K562 (cell line): ENCODE data around the gene CHCHD10. TPM values are rescaled to one million over a fixed set of nuclear protein-coding genes. Genes with fewer than 3 reads are reported as not detected.

Experiments used
- ARID4B ChIP-seq: sonication (generic); formaldehyde crosslinking; IDR thresholded peaks from 2 replicates; pipeline ENCODE4 v1.8.0; 2022; ENCODE audit warnings: mild to moderate bottlenecking, missing genetic modification reagents
- BRF2 ChIP-seq: IDR thresholded peaks from 3 replicates; pipeline ENCODE4 v1.6.1; 2011; ENCODE audit warnings: borderline replicate concordance, mild to moderate bottlenecking; ENCODE audit not compliant: insufficient read length, insufficient read depth
- FOXP1 ChIP-seq: sonication (generic); formaldehyde crosslinking; IDR thresholded peaks from 2 replicates; pipeline ENCODE4 v1.8.0; 2022; ENCODE audit warnings: mild to moderate bottlenecking, missing genetic modification reagents
- GATAD2B ChIP-seq: fragments of 450-650 bp; IDR thresholded peaks from 2 replicates; pipeline ENCODE4 v1.6.1; 2017; ENCODE audit warnings: mild to moderate bottlenecking, borderline replicate concordance
- HMBOX1 ChIP-seq: sonication (generic); IDR thresholded peaks from 2 replicates; pipeline ENCODE4 v1.6.1; 2016
- HOXB6 ChIP-seq: fragments of 250-450 bp; sonication (Bioruptor Pico); IDR thresholded peaks from 2 replicates; pipeline ENCODE4 v1.5.1; 2022; ENCODE audit warnings: mild to moderate bottlenecking, borderline replicate concordance
- MCM2 ChIP-seq: fragments of 450-650 bp; IDR thresholded peaks from 2 replicates; pipeline ENCODE4 v1.6.1; 2017; ENCODE audit warnings: low read depth, mild to moderate bottlenecking
- NFYB ChIP-seq: IDR thresholded peaks from 2 replicates; pipeline ENCODE4 v1.6.1; 2011; ENCODE audit warnings: mild to moderate bottlenecking, moderate library complexity; ENCODE audit not compliant: insufficient read length; ENCODE audit errors: extremely low read depth
- POLR2H ChIP-seq: IDR thresholded peaks from 2 replicates; pipeline ENCODE4 v1.6.1; 2016; ENCODE audit warnings: missing genetic modification characterization, low read depth, mild to moderate bottlenecking, control low read depth, missing compliant biosample characterization, moderate library complexity
- SREBF2 ChIP-seq: sonication (generic); formaldehyde crosslinking; IDR thresholded peaks from 2 replicates; pipeline ENCODE4 v1.4.0; 2020; ENCODE audit warnings: mild to moderate bottlenecking, missing genetic modification reagents
- SRF ChIP-seq, 2 experiments: fragments of 250-450, 450-650 bp in 1 of 2; sonication (Bioruptor Pico) in 1 of 2; sonication (generic) in 1 of 2; formaldehyde crosslinking; IDR thresholded peaks; 2 replicates each; pipeline versions ENCODE4 v1.5.0 to v1.5.1; 2020 to 2022; ENCODE audit warnings: mild to moderate bottlenecking in 1 of 2, missing genetic modification reagents in 1 of 2
- THRAP3 ChIP-seq: fragments of 450-650 bp; IDR thresholded peaks from 2 replicates; pipeline ENCODE4 v1.6.1; 2016; ENCODE audit warnings: mild to moderate bottlenecking, inconsistent platforms, borderline replicate concordance
- TRIM28 ChIP-seq: fragments of 450-650 bp; IDR thresholded peaks from 2 replicates; pipeline ENCODE4 v1.6.1; 2017
- ZNF695 ChIP-seq: fragments of 450-650 bp; formaldehyde crosslinking; IDR thresholded peaks from 2 replicates; pipeline ENCODE4 v1.4.0; 2020; ENCODE audit warnings: mild to moderate bottlenecking, moderate library complexity
- polyA plus RNA-seq, 8 experiments: library from polyadenylated mRNA; depleted of rRNA in 4 of 8; stranded (reverse) in 5 of 8; unstranded in 3 of 8; fragments of >200 nt; fragmentation: Nextera tagmentation in 2 of 8; fragmentation: Illumina TruSeq in 1 of 8; extraction: Ambion mirVana in 2 of 8; extraction: Trizol in 1 of 8; gene quantifications; 2 replicates each; pipeline versions ENCODE4 v1.2.1 to v1.2.3, GENCODE V29; 2011 to 2014; ENCODE audit warnings: inconsistent platforms in 1 of 8, missing spikeins in 1 of 8
- total RNA-seq, 7 experiments: library from RNA; depleted of rRNA in 6 of 7; stranded (reverse); fragments of >200 nt in 6 of 7; fragmentation: Illumina TruSeq in 2 of 7; extraction: Trizol in 2 of 7; gene quantifications; 2 replicates each; pipeline versions ENCODE4 v1.2.1 to v1.2.3, GENCODE V29; 2011 to 2021; ENCODE audit warnings: low replicate concordance in 1 of 7
- TF ChIP-seq, protein P1 (sequence below): sonication (generic); formaldehyde crosslinking; IDR thresholded peaks from 2 replicates; pipeline ENCODE4 v1.8.1; 2023; ENCODE audit warnings: mild to moderate bottlenecking, missing genetic modification reagents

Gene CHCHD10
- total and polyA plus RNA-seq, 9 of the 15 experiments (the other 6 are each of a cell fraction or from before 2014, with no cell fraction given): 15.2 to 292 (median 102) TPM

GRCh38 chr22:23716811-23717801 is 50.7 kb downstream of the CHCHD10 start (continued):
- no peak for TF ChIP-seq HMBOX1
- TF ChIP-seq HOXB6 (CRISPR knock-in tag): no peak
- TF ChIP-seq TRIM28: no peak
- peak; percentile 47; the same call in 1 of the 2 replicates for TF ChIP-seq ARID4B (CRISPR knock-in tag)
- TF ChIP-seq POLR2H: no peak
- no peak for TF ChIP-seq SREBF2 (CRISPR knock-in tag)
- TF ChIP-seq, protein P1, sequence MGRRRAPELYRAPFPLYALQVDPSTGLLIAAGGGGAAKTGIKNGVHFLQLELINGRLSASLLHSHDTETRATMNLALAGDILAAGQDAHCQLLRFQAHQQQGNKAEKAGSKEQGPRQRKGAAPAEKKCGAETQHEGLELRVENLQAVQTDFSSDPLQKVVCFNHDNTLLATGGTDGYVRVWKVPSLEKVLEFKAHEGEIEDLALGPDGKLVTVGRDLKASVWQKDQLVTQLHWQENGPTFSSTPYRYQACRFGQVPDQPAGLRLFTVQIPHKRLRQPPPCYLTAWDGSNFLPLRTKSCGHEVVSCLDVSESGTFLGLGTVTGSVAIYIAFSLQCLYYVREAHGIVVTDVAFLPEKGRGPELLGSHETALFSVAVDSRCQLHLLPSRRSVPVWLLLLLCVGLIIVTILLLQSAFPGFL (CRISPR knock-in tag): no peak
- TF ChIP-seq ZNF695 (CRISPR knock-in tag): no peak
- TF ChIP-seq FOXP1: peak; percentile 35; the same call in 1 of the 2 replicates
- TF ChIP-seq BRF2: no peak
- TF ChIP-seq THRAP3: no peak
- TF ChIP-seq MCM2: no peak
- TF ChIP-seq GATAD2B: no peak
- no peak for TF ChIP-seq NFYB
- no peak for TF ChIP-seq SRF (CRISPR knock-in tag; IDR thresholded peaks at IDR 0.05)
